Muscle of arm (tissue), 12 donors: Measurements from ENCODE around the gene DNAJC1. TPM values are rescaled to one million over a fixed set of nuclear protein-coding genes. Genes with fewer than 3 reads are reported as not detected.
"Not testable (repeated sequence)": the region's sequence is repeated elsewhere in the genome, so short reads cannot be mapped to it uniquely, and the experiment has no call there.

Experiments used
- DNase-seq: peaks from one replicate; pipeline ENCODE4 v3.0.0-alpha.2; 2013
- polyA plus RNA-seq, 12 donors: library from polyadenylated mRNA; unstranded; fragments of 120-200 nt; gene quantifications; one replicate each; pipeline ENCODE4 v1.2.1, GENCODE V29; 2013; ENCODE audit not compliant: insufficient read length in 12 of 12

DNAJC1 gene
- polyA plus RNA-seq, 12 donors: 10.3 to 54.6 (median 12.1) TPM; not detected in 1

- DNase-seq: no peak
Measured at GRCh38 chr10:21831986-21832820, 171.3 kb downstream of the DNAJC1 start.

DNA sequence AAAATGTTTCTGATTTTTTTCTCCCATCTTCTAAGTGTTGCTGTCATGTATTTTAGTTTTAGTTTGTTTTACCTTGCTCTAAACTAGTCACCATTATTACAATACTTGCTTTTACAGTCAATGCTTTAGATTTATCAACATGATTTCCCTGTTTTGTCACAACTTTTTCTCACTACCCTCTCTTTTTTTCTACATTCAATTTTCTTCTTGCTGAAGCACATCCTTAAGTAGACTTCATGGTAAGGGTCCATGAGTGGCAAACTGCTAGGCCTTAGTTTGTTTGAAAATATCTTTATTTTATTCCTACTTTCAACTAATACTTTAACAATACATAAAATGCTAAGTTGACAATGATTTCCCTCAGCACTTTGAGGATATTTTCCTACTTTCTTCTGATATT is 173.5 kb downstream of the DNAJC1 start:
- DNase-seq: no peak

DNA sequence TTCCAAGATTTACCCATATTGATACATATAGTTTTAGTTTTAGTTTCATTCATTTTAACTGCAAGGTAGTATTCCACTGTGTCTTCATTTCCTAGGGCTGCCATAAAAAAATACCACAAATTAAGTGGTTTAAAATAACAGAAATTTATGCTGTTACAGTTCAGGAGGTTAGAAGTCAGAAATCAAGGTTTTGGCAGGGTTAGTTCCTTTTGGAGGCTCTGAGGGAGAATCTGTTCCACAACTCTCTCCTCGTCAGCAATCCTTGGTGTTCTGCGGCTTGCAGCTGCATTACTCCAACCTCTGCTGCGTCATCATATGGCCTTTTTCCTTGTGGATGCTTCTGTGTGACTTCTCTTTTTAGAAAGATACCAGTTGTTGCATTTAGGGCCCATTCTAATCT is 176.2 kb downstream of the DNAJC1 start:
- DNase-seq: no peak

DNA sequence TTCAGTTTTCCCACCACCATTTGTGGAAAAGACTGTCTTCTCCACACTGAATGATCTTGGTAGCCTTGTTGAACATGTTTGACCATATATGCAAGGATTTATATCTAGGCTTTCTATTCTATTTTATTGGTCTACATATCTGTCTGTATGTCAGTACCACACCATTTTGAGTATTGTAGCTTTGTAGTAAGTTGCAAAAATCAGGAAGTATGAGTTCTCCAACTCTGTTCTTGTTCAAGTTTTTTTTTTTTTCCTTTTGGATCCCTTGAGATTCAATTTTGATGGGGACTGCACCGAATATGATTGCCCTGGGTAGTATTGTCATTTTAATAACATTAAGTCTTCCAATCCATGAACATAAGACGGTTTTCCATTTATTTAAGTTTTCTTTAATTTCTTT is 176.8 kb downstream of the DNAJC1 start:
- DNase-seq: no peak

DNA sequence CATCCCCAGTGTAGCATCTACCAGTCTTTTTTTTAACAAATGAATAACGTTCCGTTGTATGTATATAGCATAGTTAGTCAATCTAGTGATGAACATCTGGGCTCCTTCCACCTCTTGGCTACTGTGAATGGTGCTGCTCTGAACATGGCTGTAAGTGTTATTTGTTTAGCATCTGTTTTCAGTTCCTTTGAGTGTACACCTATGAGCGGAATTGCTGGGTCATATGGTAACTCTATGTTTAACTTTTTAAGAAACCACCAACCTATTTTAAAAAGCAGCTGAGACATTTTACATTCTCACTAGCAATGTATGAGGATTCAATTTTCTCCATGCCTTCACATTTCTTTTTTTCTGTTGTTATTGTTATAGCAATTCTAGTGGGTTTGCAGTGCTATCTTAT is 178.2 kb downstream of the DNAJC1 start:
- DNase-seq: no peak

DNA sequence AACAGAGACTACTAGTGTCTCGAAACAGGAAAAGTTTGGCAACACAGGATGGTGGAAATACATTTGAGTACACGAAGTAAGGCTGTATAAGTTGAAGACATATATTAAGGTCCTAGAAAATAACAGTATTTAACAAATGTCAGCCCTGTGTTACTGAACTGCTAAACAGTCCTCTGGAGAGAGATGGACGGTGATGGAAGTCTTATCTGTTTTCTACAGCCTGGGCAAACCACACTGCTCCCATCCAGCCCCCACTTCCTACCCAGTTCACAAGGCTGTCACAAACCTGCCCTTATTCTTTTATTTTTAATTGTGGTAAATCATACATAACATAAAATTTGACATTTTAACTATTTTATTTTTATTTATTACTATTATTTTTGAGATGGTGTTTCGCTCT is 179.1 kb downstream of the DNAJC1 start:
- no peak for DNase-seq

- no peak for DNase-seq
Measured at GRCh38 chr10:21823617-21824016, 179.9 kb downstream of the DNAJC1 start.

GRCh38 chr10:21822273-21822672 is 181.3 kb downstream of the DNAJC1 start:
- DNase-seq: not testable (repeated sequence)

DNA sequence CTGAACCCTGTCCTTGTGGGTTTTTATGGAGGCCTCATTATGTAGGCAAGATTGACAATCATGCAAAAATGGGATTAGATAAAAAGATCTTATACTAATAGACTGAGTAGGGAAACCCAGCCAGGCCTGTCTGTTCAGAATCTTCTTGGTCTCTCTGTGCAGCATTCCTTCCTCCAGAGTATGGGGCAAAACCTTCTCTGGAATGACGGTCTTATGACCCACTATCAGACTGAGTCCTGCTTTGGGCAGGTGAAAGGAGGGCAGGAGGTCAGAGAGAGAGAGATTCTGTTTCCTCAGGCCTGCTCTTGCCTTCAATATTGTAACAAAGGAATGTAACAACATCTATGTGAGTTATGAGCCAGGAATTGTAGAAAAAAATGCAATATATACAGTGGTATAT is 182.6 kb downstream of the DNAJC1 start:
- DNase-seq: no peak

- DNase-seq: not testable (repeated sequence)
Measured at GRCh38 chr10:21818416-21818815, 185.1 kb downstream of the DNAJC1 start.

DNA sequence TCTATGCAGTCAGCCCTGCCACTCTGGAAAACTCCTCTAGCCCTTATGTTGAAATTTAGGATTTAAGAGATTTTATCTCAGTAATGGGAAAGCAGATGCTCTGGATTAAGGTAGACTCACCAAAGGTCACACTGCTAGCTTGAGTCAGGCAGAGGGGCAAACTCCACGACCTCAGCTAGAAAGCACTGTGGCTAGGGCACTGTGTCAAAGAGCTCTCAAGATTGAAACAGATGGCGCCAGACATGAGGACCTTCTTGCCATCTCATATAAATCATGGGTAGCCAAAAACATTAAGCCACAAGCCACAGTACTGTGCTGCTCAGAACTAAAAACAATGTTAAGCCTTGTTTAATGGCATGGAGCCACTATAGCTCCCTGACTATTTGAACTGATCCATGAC is 188.7 kb downstream of the DNAJC1 start:
- DNase-seq: no peak

DNA sequence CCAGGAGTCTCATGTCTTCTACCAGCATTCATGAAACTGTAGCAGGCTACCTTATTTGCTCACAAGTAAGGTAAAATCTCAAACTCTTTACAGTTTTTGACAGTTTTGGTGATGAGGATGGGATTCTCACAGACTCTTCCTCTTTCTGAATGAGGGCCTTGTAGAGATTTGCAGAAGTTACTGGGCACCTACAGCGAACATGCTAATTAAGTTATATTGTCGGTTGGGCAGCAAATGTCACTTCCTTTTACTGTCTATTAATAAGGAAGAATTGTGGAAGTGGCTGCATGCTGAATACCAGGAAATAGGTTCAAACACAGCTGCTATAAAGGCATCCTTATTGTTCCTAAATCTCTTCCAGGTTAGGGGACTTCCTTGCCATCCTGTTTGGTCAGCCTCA is 189.6 kb downstream of the DNAJC1 start:
- no peak for DNase-seq

- DNase-seq: no peak
Measured at GRCh38 chr10:21811245-21811585, 192.3 kb downstream of the DNAJC1 start.

DNA sequence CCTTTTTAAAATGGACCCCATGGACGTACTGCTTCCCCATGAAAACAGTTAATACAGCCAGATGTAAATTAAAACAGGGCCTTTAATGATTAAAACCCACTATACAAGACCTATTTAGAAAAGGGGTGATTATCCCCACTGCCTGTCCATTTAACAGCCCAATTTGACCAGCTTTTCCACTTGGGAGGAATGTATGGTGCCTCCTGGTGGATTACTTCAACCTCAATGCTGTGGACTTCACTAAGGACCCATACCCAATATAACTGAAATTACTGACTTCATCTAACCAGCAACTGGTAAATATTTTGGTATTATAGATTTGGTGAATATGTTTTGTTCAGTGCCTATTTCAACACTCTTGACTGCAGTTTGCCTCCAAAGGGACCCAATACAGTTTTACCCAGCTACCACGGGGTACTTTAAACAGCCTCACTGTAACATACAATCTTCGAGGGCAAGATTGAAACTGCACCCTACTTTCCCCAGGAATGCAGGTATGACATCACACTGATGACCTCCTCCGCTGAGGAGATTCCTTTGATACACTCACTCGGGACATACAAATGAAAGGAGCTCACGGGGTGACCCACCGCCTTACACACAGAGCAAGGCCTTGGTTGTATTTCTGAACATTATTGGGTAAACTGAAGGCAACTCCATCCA is 192.8 kb downstream of the DNAJC1 start:
- no peak for DNase-seq

GRCh38 chr10:21808550-21808949 is 195.0 kb downstream of the DNAJC1 start:
- DNase-seq: no peak

DNA sequence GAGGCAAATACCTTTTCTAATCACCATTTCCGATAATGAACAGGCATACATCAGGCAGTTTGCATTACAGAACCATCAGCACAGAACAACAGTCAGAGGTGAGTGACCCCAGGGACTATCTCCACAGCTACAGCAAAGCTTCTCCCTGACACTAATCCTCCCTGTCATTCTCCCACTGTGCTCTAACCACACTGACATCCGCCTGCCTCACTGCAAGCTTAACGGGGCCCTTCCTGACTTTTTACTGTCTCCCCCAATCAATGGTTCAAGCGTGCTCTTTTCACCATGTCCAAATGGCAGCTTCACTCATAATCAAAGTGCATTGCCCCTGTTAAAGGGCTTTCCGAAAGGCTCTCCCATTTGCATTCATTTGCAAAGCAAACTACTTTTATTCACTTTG is 196.3 kb downstream of the DNAJC1 start:
- DNase-seq: no peak

DNA sequence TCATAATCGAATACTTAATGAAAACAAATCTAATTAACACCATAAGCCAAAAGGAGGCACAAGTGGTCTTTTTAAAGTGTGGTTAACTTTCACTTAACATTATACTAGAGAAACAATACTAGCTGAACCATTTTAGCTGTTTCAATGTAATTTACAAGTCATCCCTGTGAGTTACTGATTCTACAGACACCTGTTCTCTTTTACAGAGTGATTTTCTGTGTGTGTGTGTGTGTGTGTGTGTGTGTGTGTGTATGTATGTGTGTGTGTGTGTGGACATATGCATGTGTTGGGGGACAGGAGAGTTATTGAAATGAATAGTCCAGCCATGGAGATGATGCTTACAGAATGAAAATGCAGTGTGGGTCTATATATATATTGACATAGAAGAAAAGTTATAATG is 200.2 kb downstream of the DNAJC1 start:
- no peak for DNase-seq

DNA sequence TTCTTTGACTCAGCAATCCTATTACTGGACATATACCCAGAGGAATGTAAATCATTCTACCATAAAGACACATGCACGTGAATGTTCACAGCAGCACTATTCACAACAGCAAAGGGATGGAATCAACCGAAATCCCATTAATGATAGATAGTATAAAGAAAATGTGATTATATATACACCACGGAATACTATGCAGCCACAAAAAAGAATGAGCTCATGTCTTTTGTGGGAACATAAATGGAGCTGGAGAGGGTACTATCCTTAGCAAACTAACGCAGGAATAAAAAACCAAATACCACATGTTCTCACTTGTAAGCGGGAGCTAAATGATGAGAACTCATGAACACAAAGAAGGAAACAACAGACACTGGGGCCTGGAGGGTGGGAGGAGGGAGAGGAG is 201.9 kb downstream of the DNAJC1 start:
- DNase-seq: no peak

- DNase-seq: no peak
Measured at GRCh38 chr10:21797984-21798765, 205.4 kb downstream of the DNAJC1 start.

GRCh38 chr10:21797533-21797932 is 206.0 kb downstream of the DNAJC1 start:
- DNase-seq: no peak

DNA sequence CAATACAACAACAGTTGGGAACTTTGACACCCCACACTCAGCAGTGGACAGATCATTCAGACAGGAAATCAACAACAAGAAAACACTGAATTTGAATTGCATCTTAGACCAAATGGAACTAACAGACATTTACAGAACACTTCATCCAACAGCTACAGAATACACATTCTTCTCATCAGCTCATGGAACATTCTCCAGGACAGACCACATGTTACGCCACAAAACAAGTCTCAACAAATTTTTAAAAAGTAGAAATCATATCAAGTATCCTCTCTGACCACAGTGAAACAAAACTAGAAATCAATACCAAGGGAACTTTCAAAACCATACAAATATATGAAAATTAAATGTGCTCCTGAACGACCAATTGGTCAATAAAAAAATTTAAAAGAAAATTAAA is 212.3 kb downstream of the DNAJC1 start:
- DNase-seq: no peak

DNA sequence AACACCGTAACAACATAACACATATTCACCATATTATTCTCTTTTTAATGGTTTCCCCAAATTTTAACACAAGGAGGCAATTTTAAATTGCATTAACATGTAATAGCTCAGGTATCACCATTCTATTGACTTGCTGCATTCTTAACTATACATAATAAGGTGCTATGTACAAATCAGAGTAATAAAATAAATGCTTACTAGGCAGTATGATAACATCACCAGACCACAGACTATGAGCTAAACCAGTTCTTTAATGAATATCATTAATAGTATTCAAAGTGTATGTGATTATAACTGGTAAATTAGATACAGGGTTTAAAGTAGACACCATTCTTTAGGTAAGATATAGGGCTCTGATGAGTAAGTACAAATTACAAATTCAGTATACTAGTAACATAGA is 226.6 kb downstream of the DNAJC1 start:
- no peak for DNase-seq

DNA sequence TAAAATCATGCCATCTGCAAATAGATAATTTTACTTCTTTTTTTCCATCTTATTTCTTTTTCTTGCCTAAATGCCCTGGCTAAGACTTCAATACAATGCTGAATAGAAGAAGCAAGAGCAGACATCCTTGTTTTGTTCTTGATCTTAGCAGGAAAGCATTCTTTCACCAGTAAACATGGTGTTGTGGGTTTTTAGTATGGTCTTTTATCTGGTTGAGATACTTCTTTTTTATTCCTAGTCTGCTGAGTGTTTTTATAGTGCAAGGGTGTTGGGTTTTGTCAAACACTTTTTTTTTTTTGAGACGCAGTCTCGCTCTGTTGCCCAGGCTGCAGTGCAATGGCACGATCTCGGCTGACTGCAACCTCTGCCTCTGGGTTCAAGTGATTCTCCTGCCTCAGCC is 232.3 kb downstream of the DNAJC1 start:
- DNase-seq: no peak
